Breast epithelium (tissue), 4 donors: Measurements from ENCODE around the gene SNCAIP. TPM values are rescaled to one million over a fixed set of nuclear protein-coding genes. Genes with fewer than 3 reads are reported as not detected.

Experiments
- DNase-seq, 2 donors: peaks; one replicate each; pipeline ENCODE4 v3.0.0-alpha.2; 2019; ENCODE audit warnings: low spot score in 2 of 2
- H3K27ac ChIP-seq, 2 donors: fragments of 200-600 bp; sonication (generic) in 1 of 2; one replicate each; pipeline ENCODE4 v1.5.1; 2016 to 2019; ENCODE audit warnings: mild to moderate bottlenecking in 1 of 2
- H3K27me3 ChIP-seq, 2 donors: fragments of 200-600 bp; sonication (generic) in 1 of 2; one replicate each; pipeline versions ENCODE4 v1.5.1 to v1.6.0; 2017 to 2019; ENCODE audit warnings: control low read depth in 1 of 2, mild to moderate bottlenecking in 1 of 2
- H3K36me3 ChIP-seq: fragments of 200-600 bp; one replicate; pipeline ENCODE4 v1.5.1; 2019
- H3K4me1 ChIP-seq, 2 donors: fragments of 200-600 bp; sonication (generic); one replicate each; pipeline ENCODE4 v1.5.1; 2016 to 2019; ENCODE audit warnings: control low read depth in 1 of 2
- H3K4me3 ChIP-seq, 3 donors: fragments of 200-600 bp; sonication (generic); 1 replicate in 2 of 3; 2 replicates in 1 of 3; pipeline ENCODE4 v1.5.1; 2016 to 2019; ENCODE audit warnings: mild to moderate bottlenecking in 3 of 3, moderate library complexity in 2 of 3
- H3K9me3 ChIP-seq, 2 donors: fragments of 200-600 bp; sonication (generic) in 1 of 2; one replicate each; pipeline ENCODE4 v1.5.1; 2016 to 2019; ENCODE audit warnings: control low read depth in 1 of 2
- POLR2A ChIP-seq: fragments of 450-650 bp; IDR thresholded peaks from one replicate; pipeline ENCODE4 v1.6.1; 2016; ENCODE audit warnings: antibody characterized with exemption, mild to moderate bottlenecking, moderate library complexity
- POLR2AphosphoS5 ChIP-seq, 3 donors: sonication (generic); formaldehyde crosslinking; IDR thresholded peaks; one replicate each; pipeline ENCODE4 v1.6.1; 2017; ENCODE audit warnings: antibody characterized with exemption in 3 of 3
- intact Hi-C: fragments of 100-400 bp; cut with DNase I; formaldehyde crosslinking; loops from one replicate; pipeline ENCODE4 v1.15.1; 2023; ENCODE audit warnings: low total_unique reads
- total RNA-seq, 3 donors: library from RNA; depleted of rRNA; stranded (reverse); fragments of >200 nt; gene quantifications; one replicate each; pipeline ENCODE4 v1.1.0, GENCODE V29; 2016
- TF ChIP-seq, protein P1 (sequence below), 3 donors: fragments of 450-650 bp; IDR thresholded peaks; one replicate each; pipeline ENCODE4 v1.5.1; 2016 to 2017; ENCODE audit warnings: antibody characterized with exemption in 3 of 3, mild to moderate bottlenecking in 3 of 3, moderate library complexity in 3 of 3

SNCAIP gene
- total RNA-seq, 3 donors from 2014 or later, result 9.8 to 15.4 (median 10.9) TPM

DNA sequence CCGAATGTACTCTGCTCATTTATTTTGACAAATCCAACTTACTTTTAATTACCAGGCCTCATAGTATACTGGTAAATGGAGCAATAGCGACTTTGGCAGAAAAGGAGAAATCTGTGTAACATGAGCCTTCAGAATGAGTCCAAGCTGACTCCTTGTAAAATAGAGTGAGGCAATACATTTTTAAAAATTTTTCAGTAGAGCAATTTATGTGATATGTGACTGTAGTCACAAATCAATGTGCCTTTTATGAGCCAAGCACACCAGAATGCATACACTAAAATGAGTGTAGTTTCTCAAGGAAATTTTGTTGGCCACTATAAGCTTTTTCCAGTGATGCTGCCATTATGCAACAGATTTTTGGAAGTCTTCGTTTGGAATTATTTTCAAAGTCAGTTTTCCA, 73.8 kb downstream of the SNCAIP start:
- H3K27ac ChIP-seq, result no peak overlapping the region
- H3K4me3 ChIP-seq, result no peak overlapping the region
- no peak for DNase-seq
- H3K27me3 ChIP-seq, result no peaks in the 10 kb centered on the region
- H3K9me3 ChIP-seq, result no peaks in the 10 kb centered on the region
- H3K4me1 ChIP-seq, result no peaks in the 10 kb centered on the region
- H3K36me3 ChIP-seq, result no peaks in the 10 kb centered on the region
- TF ChIP-seq POLR2A (no peak), POLR2AphosphoS5 (IDR thresholded peaks at IDR 0.05) (no peak)
- TF ChIP-seq, protein P1, sequence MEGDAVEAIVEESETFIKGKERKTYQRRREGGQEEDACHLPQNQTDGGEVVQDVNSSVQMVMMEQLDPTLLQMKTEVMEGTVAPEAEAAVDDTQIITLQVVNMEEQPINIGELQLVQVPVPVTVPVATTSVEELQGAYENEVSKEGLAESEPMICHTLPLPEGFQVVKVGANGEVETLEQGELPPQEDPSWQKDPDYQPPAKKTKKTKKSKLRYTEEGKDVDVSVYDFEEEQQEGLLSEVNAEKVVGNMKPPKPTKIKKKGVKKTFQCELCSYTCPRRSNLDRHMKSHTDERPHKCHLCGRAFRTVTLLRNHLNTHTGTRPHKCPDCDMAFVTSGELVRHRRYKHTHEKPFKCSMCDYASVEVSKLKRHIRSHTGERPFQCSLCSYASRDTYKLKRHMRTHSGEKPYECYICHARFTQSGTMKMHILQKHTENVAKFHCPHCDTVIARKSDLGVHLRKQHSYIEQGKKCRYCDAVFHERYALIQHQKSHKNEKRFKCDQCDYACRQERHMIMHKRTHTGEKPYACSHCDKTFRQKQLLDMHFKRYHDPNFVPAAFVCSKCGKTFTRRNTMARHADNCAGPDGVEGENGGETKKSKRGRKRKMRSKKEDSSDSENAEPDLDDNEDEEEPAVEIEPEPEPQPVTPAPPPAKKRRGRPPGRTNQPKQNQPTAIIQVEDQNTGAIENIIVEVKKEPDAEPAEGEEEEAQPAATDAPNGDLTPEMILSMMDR (IDR thresholded peaks at IDR 0.05), result no peak
- intact Hi-C loops, result no loop called here

DNA sequence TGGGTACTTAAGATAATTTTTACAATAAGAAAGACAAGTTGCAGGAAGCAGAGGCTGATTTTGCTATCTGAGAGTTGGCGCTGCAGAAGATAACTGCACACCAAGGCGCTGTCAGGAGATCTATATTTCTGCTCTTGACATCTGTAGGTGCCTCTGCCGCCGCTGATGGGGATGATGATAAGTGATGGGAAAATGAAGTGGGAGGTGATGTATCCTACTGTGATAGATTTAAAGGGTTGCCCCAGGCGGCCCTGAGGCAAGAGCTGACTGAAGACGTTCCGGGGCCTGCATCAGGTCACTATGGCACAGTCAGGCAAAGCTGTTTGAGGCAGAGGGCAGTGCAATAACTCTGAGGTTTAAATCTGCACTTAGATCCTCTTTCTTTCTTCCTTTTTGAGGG, 78.1 kb downstream of the SNCAIP start:
- Histone ChIP-seq H3K27me3 (no peaks in the 10 kb centered on the region), H3K9me3 (no peaks in the 10 kb centered on the region), H3K36me3 (no peaks in the 10 kb centered on the region), H3K27ac (no peak overlapping the region), H3K4me3 (no peak overlapping the region), H3K4me1 (no peaks in the 10 kb centered on the region)
- TF ChIP-seq POLR2A, result no peak
- TF ChIP-seq POLR2AphosphoS5 (IDR thresholded peaks at IDR 0.05), result no peak
- TF ChIP-seq, protein P1 (IDR thresholded peaks at IDR 0.05), result no peak
- DNase-seq, result no peak
- intact Hi-C loops, result no loop called here

DNA sequence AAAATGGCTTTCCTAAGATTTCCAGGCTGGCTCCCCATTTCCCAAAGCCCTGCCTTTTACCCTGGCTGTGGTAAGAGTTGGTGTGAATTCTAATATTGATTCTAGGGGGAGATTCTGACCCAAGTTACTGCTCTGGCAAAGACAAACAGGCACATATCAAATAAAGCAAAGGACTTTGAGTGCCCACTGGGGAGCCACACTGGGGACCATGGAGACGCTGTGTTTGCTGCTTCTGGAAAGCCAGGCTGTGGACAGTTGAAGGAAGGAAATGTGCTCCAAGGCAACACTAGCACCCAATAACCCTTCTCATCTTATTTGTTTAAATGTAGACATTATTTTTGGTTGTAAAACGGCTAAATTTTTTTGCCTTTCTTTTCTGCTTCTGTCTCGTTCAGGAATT, 78.7 kb downstream of the SNCAIP start:
- no peaks in the 10 kb centered on the region for H3K9me3 ChIP-seq
- intact Hi-C loops, result no loop called here
- DNase-seq, result no peak
- H3K4me3 ChIP-seq, result no peak overlapping the region
- H3K27ac ChIP-seq, result no peak overlapping the region
- no peaks in the 10 kb centered on the region for H3K27me3 ChIP-seq
- no peaks in the 10 kb centered on the region for H3K4me1 ChIP-seq
- no peak for TF ChIP-seq POLR2A
- TF ChIP-seq, protein P1 (IDR thresholded peaks at IDR 0.05), result no peak
- TF ChIP-seq POLR2AphosphoS5 (IDR thresholded peaks at IDR 0.05), result no peak
- H3K36me3 ChIP-seq, result no peaks in the 10 kb centered on the region

DNA sequence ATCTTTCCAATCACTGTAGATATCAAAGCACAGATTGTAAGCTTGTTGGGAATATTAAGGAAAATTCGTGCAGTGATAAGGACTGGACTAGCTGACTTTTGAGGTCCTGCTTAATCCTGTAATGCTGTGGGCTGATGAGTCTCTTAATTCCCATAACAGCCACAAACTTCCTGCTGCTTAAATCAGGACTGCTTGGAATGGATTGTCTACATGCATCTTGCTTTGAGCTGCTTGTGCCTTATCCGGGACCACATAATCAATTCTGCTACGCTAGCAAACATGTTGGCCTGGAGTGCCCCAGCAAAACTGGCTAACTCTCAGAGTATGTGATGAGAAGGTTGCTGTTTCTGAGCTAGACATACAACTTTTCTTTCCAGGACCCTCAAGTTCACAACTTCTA, 79.6 kb downstream of the SNCAIP start:
- intact Hi-C loops, result no loop called here
- Histone ChIP-seq H3K4me3 (no peak overlapping the region), H3K4me1 (no peaks in the 10 kb centered on the region), H3K9me3 (no peaks in the 10 kb centered on the region), H3K36me3 (no peaks in the 10 kb centered on the region), H3K27me3 (no peaks in the 10 kb centered on the region), H3K27ac (no peak overlapping the region)
- no peak for DNase-seq
- TF ChIP-seq, protein P1 (IDR thresholded peaks at IDR 0.05), result no peak
- no peak for TF ChIP-seq POLR2A
- TF ChIP-seq POLR2AphosphoS5 (IDR thresholded peaks at IDR 0.05), result no peak

GRCh38 chr5:122392224-122392623, 80.2 kb downstream of the SNCAIP start:
- no peaks in the 10 kb centered on the region for H3K27me3 ChIP-seq
- no peaks in the 10 kb centered on the region for H3K4me1 ChIP-seq
- H3K9me3 ChIP-seq, result no peaks in the 10 kb centered on the region
- H3K36me3 ChIP-seq, result no peaks in the 10 kb centered on the region
- no peak overlapping the region for H3K4me3 ChIP-seq
- TF ChIP-seq POLR2AphosphoS5 (IDR thresholded peaks at IDR 0.05) (no peak), POLR2A (no peak)
- TF ChIP-seq, protein P1 (IDR thresholded peaks at IDR 0.05), result no peak
- no peak overlapping the region for H3K27ac ChIP-seq
- no peak for DNase-seq
- intact Hi-C loops, result no loop called here
